HL-60 (cell line): ENCODE data around the gene OXTR.

Experiments used
- DNase-seq, 2 experiments: peaks; one replicate each; pipeline ENCODE4 v3.0.0-alpha.2; 2010 to 2020; ENCODE audit warnings: low read depth in 1 of 2, low spot score in 1 of 2
- H3K27ac ChIP-seq: fragments of 250-450 bp; sonication (Bioruptor Pico); replicated peaks from 2 replicates; pipeline ENCODE4 v1.5.1; 2020; ENCODE audit warnings: mild to moderate bottlenecking, moderate library complexity
- H3K27me3 ChIP-seq: fragments of 250-450 bp; sonication (Bioruptor Pico); 2 replicates; pipeline ENCODE4 v1.5.1; 2021; ENCODE audit warnings: mild to moderate bottlenecking, moderate library complexity; ENCODE audit not compliant: insufficient read depth, poor library complexity, severe bottlenecking
- H3K4me3 ChIP-seq: replicated peaks from 2 replicates; pipeline ENCODE4 v1.5.1; 2011; ENCODE audit warnings: mild to moderate bottlenecking, control low read depth, low read length; ENCODE audit not compliant: insufficient read depth
- CTCF ChIP-seq: IDR thresholded peaks from one replicate; pipeline ENCODE4 v1.5.1; 2011; ENCODE audit warnings: low read length, control low read depth, inconsistent platforms; ENCODE audit not compliant: insufficient read depth
- GABPA ChIP-seq: IDR thresholded peaks from 2 replicates; pipeline ENCODE4 v1.6.1; 2012; ENCODE audit warnings: low read depth
- POLR2AphosphoS5 ChIP-seq: IDR thresholded peaks from 2 replicates; pipeline ENCODE4 v1.6.1; 2012; ENCODE audit warnings: low read depth
- REST ChIP-seq: IDR thresholded peaks from 2 replicates; pipeline ENCODE4 v1.6.1; 2012; ENCODE audit warnings: low read depth; ENCODE audit not compliant: insufficient replicate concordance
- SPI1 ChIP-seq: IDR thresholded peaks from 2 replicates; pipeline ENCODE4 v1.6.1; 2012; ENCODE audit warnings: low read depth, mild to moderate bottlenecking, borderline replicate concordance

OXTR gene

GRCh38 chr3:8813411-8813810 lies 44.0 kb upstream of the OXTR start:
- H3K27ac ChIP-seq, result no peak overlapping the region
- no peaks in the 10 kb centered on the region for H3K27me3 ChIP-seq
- no peak overlapping the region for H3K4me3 ChIP-seq
- no peak for DNase-seq
- TF ChIP-seq REST (no peak), SPI1 (no peak)

GRCh38 chr3:8810561-8810960 lies 41.1 kb upstream of the OXTR start:
- no peak for DNase-seq
- Histone ChIP-seq H3K27ac (no peak overlapping the region), H3K27me3 (no peaks in the 10 kb centered on the region), H3K4me3 (no peak overlapping the region)
- TF ChIP-seq CTCF (no peak), SPI1 (no peak), REST (no peak), POLR2AphosphoS5 (no peak), GABPA (no peak)

- TF ChIP-seq SPI1 (no peak), CTCF (no peak), POLR2AphosphoS5 (no peak), GABPA (no peak), REST (no peak)
- no peak for DNase-seq
- H3K27ac ChIP-seq, result no peak overlapping the region
- H3K27me3 ChIP-seq, result no peaks in the 10 kb centered on the region
- H3K4me3 ChIP-seq, result no peak overlapping the region
Observed at GRCh38 chr3:8805774-8806173, 36.4 kb upstream of the OXTR start.

GRCh38 chr3:8802256-8802655 lies 32.8 kb upstream of the OXTR start:
- TF ChIP-seq POLR2AphosphoS5 (no peak), CTCF (no peak), REST (no peak), GABPA (no peak), SPI1 (no peak)
- H3K27me3 ChIP-seq, result no peaks in the 10 kb centered on the region
- no peak overlapping the region for H3K4me3 ChIP-seq
- DNase-seq, result no peak
- H3K27ac ChIP-seq, result no peak overlapping the region
